MV-4-11 (cell line): Measurements from ENCODE around the gene ZNF629.

Source experiments
- DNase-seq: peaks from one replicate; lab custom pipeline; 2025; lab: John Stamatoyannopoulos, UW

Gene ZNF629

DNA sequence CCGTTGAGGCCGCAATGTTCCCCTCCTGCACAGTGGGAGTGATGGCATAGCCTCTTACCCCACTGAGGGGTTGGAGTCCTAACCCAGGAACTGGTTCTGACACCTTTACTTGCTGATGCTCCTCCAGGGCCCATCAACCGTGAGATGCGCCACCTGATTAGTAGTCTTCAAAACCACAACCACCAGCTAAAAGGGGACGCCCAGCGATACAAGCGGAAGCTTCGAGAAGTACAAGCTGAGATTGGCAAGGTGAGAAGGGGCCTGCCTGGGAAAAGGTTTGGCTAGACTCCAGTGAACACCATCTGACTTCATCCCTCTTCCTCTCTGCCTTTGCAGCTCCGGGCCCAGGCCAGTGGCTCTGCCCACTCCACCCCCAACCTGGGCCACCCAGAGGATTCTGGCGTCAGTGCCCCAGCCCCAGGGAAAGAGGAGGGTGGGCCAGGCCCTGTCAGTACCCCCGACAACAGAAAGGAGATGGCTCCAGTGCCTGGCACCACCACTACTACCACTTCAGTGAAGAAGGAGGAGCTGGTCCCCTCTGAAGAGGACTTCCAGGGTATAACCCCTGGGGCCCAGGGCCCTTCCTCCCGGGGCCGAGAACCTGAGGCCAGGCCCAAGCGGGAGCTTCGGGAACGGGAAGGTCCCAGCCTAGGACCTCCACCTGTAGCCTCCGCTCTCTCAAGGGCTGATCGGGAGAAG is 19.1 kb downstream of the ZNF629 start:
- DNase-seq, result no peak

DNA sequence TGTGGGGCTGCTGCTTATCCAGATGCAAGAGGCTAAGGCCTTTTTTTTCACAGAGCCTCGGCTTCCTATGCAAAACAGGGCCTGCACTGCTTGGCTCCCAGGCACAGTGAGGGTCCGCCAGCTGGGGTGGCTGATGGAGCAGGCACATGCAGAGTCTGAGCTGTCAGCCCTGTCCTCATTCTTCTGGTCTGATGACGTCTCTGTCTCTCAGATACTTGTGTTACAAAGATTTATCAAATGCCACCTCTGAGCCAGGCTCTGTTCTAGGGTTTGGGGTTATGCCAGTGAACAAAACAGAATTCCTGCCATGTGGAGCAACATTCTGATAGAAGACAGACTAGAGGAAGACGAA is 20.1 kb downstream of the ZNF629 start:
- no peak for DNase-seq

DNA sequence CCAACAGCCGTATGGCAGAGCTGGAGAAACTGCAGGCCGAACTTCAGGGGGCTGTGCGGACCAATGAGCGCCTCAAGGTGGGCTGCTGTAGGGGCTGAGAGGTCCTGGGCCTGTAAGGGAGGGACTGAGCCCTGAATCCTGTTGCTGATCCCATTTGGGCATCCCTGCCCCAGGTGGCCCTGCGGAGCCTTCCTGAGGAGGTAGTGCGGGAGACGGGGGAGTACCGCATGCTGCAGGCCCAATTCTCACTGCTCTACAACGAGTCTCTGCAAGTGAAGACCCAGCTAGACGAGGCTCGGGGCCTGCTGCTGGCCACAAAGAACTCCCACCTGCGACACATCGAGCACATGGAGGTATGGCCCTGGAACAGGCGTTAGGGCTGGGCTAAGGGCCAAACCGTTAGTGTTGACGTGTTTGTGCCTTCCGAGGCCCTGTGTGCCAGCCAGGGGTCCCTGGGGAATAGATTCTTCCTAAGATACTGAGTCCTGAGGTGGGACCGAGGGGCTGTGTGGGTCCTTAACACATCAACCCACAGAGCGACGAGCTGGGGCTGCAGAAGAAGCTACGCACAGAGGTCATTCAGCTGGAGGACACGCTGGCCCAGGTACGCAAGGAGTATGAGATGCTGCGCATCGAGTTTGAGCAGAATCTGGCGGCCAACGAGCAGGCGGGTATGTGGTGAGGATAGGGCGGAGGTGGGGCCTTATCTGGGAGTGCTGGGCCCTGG is 20.6 kb downstream of the ZNF629 start:
- no peak for DNase-seq

DNA sequence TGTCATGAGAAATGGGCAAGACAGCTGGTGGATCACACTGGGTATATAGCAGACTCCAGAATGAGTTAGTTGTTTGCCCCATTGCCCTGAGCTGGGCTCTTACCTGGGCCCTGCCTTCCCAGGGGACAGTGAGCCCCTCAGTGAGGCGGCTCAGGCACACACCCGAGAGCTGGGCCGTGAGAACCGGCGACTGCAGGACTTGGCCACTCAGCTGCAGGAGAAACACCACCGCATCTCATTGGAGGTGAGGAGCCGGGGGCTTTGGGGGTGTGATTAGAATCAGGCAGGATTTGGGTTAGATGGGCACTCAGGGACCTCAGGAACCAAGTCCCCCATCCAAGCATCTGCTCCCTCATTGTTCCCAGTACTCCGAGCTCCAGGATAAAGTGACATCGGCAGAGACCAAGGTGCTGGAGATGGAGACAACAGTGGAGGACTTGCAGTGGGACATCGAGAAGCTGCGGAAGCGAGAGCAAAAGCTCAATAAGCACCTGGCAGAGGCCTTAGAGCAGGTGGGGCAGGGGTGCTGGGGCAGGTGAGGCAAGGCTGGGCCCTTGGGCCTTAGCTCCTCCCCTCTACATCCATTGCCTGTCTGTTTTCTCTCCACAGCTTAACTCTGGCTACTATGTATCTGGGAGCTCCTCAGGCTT is 22.1 kb downstream of the ZNF629 start:
- DNase-seq, result no peak

DNA sequence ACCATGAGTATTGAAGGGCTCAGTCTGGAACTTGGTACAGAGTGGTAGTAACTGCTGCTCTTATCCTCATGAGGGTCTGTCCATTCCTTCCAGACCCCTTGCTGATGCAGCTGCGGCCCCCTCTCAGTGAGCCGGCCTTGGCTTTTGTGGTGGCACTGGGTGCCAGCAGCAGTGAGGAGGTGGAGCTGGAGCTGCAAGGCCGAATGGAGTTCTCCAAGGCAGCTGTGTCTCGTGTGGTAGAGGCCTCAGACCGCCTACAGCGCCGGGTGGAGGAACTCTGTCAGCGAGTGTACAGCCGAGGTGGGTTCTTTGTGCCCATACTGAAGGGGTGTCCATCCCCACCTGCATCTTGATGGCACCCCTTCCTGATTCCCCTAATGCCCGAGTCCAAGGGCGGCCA is 22.9 kb downstream of the ZNF629 start:
- no peak for DNase-seq

DNA sequence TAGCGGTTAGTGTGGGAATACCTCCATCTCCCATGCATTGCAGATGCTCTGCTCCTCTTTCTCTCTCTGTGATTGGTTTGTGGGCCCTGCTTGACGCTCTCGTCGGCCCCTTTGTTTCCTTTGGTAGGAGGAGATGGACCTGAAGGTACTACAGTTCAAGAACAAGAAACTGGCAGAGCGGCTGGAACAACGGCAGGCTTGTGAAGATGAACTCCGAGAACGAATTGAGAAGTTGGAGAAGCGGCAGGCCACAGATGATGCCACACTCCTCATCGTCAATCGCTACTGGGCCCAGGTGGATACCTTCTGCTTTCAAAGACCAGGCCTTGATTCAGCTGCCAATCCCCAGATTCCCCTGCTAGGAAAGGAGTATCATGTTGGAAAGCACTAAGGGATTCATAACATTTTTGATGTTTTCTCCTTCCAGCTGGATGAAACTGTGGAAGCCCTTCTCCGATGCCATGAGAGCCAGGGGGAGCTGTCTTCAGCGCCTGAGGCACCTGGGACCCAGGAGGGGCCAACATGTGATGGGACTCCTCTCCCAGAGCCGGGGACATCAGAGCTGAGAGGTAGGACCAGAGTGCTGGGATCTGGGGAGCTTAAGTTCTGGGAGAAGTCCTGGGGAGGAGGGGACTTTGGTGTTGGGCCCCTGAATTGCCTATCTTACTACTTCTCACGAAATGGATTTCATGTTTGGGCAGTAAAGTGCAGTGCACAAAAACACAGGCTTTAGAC is 23.8 kb downstream of the ZNF629 start:
- no peak for DNase-seq

DNA sequence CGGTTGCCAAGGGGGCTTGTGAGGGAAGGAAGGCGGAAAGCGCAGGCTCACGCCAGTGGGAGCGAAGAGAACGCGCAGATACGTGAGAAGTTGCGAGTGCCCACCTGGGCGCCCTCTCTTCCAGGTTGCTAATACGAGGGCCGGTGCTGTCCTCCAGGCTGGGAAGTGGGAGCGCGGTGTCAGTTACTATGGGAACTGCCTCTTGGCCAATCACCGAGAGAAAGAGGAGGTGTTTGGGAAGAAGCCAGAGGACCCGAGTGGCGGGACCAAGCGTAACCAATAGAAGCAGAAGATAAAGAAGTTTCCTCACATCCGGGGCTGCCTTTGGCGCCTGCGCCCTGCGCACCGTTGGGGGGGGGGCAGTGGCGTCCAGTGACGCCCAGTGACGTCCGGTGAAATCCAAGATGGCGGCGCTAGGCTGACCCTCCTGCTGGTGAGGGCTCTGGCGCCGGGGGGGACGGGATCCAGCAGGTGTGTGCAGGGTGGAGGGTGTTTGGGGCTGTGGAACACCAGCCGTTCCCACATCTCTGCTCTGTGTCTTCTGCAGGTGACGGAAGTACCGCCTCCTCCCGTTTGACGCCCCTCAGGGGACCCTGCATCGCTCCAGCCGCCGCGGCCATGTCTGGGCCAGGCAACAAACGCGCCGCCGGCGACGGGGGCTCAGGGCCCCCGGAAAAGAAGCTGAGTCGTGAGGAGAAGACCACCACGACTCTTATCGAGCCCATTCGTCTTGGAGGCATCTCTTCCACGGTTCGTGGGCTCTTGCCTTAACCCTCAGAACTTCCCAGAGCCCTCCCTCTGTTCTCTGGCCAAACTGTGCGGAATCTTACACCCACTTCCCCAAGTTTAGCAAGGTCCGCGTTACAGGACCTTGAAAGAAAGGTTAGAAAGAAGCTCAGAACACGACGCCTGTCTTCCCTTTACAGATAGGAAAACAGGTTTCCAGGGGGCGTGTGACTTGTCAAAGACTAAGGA is 24.8 kb downstream of the ZNF629 start, which contains the start of the genes CFAP119 and RNF40:
TSS of gene CFAP119 (minus strand) at position 135 of the 975 bp plus-strand sequence. CDS start 314 bp downstream, outside the sequence.
TSS of gene RNF40 (plus strand) at position 395 of the 975 bp plus-strand sequence. CDS start at position 619, 224 bp downstream.
- peak; percentile 98 for DNase-seq

DNA sequence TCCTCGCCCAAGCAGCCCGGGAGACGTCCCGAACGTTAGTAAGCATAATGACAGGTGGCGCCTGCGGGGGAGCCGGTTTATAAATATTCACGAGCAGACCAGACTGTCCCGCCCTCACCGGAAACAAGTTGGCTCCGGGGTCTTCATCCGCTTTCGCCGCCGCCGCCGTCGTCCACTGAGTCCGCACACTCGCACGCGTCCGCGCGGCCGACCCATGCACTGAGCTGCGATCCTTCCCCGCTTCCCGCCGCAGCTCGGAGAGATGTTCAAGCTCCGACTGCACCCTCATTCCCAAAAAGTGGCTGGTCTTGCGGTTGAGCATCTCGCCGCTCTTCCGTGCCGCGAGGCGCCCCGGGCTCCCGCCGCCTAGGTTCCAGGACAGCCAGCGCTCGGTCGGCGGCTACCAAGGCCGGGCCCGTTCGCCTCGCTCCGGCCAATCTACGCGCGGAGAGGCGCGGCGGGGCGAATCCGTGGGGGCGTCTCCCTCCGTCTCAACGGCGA is 25.5 kb downstream of the ZNF629 start:
- peak; percentile 31 for DNase-seq

DNA sequence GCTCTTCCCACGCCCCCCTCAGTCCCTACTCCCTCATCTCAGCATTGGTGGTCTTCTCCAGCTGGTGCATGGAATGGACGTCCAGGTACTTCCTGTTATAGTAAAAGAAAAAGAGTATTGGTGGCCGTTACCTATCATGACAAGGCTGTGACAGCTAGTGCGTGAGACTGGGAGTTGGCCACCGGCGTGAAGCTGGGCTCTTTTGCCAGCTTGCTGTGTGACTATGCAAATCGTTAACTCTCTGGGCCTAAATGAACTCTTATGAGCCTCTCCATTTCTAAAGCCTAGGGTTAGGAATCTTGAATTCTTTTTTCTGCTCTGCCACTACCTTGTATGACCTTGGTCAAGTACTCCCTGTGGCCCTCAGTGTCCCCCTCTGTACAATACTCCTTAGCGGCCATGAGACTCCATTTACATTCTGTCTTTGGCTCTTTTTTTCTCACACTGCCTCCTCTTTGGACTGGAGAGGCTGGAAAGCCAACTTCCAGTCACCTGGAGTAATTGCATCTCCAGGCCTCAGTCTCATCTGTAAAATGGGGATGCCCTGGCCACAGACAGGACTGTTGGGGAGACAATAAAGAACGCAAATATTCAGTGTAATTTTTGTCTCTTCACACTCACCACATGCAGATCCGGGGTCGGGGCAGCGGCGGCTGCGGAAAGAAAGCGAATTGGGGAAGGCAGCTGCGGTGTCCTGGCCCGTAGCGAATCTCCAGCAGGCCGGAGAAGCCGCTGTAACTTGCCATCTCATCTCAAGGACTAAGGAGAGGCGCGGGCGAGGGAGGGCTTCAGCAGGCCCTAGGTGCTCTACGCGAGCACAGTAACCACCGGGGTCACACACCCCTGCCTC is 26.2 kb downstream of the ZNF629 start:
- DNase-seq, result peak; percentile 12

DNA sequence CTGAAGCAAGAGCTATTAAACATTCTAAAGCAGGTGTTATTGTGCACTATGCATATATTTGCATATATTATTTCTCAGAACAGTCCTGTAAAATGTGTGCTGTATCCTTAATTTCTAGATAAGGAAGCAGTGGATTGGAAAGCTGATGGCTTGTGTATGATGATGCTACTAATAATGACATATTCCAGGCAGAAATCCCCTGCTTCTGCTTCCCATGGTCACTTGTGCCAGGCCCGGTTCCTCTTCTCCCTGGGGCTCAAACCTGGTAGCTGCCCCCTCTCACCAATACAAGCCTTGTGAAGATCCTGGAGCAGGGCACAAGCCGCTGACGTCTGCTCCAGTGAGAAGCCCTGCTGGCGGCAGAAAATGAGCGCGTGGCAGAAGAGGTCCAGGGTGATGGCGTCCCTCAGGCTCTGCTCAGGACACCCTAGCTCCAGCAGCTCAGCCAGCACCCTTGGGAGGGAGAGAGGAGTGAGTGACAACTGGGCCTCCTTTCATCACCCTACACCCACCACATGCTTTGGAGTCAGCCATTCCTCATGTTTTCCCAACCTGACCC is 26.9 kb downstream of the ZNF629 start:
- peak; percentile 12 for DNase-seq

DNA sequence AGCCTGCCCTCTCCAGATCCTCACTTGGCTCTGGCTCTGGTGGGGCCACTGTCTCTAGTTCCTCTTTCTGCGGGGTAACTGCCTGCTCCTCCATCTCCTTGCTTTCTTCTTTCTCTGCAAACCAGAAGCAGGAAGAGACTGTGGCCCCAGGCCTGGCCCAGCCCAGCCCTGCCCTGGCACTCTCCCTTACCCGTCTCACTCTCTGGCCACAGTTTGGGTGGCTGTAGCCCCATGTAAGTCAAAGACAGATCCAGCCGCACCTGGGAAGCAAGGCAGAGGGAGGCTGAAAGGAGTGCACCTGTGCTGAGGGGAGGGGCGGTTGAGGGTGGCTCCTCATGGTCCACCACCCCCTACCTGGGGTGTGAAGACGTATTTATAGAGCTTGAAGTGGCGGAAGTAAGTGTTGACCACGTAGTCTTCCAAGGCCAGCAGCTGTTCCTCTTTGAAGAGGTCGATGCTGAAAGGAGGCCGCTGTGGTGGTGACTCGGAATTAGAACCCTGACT is 28.0 kb downstream of the ZNF629 start:
- peak; percentile 91 for DNase-seq

DNA sequence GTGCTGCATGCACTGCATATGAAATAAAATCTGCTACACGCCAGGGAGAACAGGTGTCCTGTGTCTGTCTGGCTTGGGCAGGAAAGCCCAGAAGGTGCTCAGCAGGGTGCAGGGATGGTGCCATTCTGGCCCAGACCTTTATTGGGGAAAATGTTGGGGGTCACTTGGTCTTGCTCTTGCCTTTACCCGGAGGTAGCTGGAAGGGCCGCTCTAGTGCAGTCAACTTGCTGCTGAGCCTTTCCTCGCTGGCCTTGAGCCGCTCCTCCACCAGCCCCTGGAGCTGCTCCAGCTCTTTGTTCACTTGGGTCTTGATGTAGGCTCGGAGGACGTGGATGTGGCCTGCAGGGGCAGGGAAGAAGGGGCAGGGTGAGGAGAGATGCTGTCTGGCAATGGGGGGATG is 29.7 kb downstream of the ZNF629 start:
- DNase-seq, result no peak

DNA sequence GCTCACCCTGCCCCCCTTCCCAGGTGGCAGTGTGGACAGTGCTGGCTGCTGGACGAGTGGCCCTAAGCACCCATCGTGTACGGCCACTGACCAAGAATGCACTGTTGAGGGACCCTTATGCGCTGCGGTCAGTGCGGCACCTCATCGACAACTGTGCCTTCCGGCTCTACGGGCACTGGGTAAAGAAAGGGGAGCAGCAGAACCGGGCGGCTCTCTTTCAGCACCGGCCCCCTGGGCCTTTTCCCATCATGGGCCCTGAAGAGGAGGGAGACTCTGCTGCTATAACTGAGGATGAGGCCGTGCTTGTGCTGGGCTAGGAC is 30.3 kb downstream of the ZNF629 start:
- no peak for DNase-seq

DNA sequence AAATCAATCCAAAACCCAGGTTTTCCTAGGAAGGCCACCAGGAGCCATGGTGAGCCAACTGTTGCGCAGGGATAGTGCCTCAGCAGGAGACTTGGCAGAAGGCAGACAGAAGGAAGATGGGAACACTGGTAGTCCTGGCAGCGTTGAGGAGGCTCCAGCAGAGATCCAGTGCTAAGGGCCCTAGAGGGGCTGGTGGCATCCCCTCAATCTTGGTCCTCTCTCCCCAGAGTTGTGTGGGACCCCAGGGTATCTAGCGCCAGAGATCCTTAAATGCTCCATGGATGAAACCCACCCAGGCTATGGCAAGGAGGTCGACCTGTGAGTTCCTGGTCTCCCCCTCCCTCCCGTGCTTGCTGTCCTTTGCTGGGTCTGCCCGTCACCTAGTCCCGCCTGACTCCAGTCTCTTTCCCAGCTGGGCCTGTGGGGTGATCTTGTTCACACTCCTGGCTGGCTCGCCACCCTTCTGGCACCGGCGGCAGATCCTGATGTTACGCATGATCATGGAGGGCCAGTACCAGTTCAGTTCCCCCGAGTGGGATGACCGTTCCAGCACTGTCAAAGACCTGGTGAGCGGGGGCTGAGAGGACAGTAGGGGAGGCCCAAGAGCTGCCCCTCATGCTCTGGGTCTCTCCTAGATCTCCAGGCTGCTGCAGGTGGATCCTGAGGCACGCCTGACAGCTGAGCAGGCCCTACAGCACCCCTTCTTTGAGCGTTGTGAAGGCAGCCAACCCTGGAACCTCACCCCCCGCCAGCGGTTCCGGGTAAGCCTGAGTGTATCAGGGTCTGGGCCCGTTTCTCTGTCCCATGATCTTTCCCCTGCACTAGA is 30.8 kb downstream of the ZNF629 start:
- DNase-seq, result no peak

DNA sequence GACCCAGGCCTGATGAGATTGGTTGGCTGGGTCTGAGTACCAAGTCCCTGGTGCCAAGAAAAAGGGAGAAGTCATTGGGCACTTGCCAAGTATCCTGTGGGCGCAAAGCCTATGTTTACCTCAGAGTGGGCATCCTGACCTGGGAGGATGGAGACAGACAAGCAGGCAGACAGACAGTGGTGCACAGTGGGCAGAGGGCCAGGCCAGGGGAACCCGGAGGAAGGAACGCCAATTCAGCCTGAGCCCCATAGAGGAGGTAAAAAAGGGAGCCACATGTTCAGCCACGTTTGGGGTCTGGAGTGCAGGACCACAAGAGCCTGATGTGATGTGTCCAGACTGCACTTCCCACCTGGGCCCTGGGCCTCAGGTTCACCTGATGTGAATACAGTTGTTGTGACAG is 33.4 kb downstream of the ZNF629 start:
- no peak for DNase-seq

DNA sequence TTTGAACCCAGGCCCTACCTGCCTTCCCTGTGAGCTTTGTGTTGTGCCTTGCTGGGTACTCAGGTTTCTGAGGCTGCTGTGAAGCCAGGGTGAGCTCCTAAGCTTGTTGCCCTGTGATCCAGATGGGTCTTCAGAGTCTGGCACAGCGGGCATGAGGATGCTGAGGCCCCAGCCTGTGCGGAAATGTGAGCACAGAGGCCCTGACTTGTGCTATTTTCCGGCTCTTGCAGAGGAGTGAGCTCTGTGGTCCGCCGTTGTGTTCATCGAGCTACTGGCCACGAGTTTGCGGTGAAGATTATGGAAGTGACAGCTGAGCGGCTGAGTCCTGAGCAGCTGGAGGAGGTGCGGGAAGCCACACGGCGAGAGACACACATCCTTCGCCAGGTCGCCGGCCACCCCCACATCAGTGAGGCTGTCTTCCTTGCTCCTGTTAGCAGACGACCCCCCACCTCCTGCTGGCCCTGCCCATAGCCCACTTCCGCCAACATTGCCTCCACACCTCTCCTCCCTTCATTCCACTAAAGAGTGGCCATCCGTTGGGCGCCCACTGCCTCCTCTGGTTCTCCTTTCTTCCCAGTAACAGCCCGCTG is 36.0 kb downstream of the ZNF629 start:
- DNase-seq, result no peak

DNA sequence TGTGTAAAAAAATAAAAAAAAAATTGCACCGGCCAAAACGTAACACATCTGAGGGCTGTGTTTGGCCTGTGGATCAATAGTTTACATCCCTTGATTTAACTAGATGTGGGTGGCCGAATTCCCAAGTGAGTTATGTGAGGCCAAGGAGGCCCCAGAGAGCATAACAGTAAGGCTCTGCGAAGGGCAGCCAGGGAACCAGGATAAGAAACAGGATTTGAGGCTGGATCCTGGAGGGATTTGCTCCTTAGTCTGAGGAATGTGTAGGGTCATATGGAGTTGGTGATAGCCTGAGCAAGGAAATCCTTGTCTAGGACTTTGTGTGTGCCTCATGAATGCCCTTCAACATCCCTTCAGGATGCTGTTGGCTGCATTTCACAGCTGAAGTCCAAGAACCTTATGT is 36.8 kb downstream of the ZNF629 start:
- no peak for DNase-seq
